ENCODE data around the gene PTPRN2. TPM values are rescaled to one million over a fixed set of nuclear protein-coding genes. Genes with fewer than 3 reads are reported as not detected.

PTPRN2 gene
- polyA plus RNA-seq, 4 donors: 7.2 to 9.2 (median 7.5) TPM

- no peak for DNase-seq (ENCODE audit: low read depth in 4 of 4, low spot score in 3 of 4)
Measured at GRCh38 chr7:158074896-158075632, 512.6 kb downstream of the PTPRN2 start.

- DNase-seq (ENCODE audit: low read depth in 4 of 4, low spot score in 3 of 4): no peak
Measured at GRCh38 chr7:158073845-158074840, 513.5 kb downstream of the PTPRN2 start.

GRCh38 chr7:158072991-158073730 lies 514.5 kb downstream of the PTPRN2 start:
- DNase-seq (ENCODE audit: low read depth in 4 of 4, low spot score in 3 of 4): no peak

- no peak for DNase-seq (ENCODE audit: low read depth in 4 of 4, low spot score in 3 of 4)
Measured at GRCh38 chr7:158070222-158070920, 517.3 kb downstream of the PTPRN2 start.

GRCh38 chr7:158068853-158069252 lies 518.8 kb downstream of the PTPRN2 start:
- DNase-seq (ENCODE audit: low read depth in 4 of 4, low spot score in 3 of 4): no peak

- no peak for DNase-seq (ENCODE audit: low read depth in 4 of 4, low spot score in 3 of 4)
Measured at GRCh38 chr7:158067931-158068482, 519.6 kb downstream of the PTPRN2 start.

GRCh38 chr7:158067219-158067930 lies 520.2 kb downstream of the PTPRN2 start:
- DNase-seq (ENCODE audit: low read depth in 4 of 4, low spot score in 3 of 4): no peak

- DNase-seq (ENCODE audit: low read depth in 4 of 4, low spot score in 3 of 4): no peak
Measured at GRCh38 chr7:158066085-158066484, 521.5 kb downstream of the PTPRN2 start.

DNA sequence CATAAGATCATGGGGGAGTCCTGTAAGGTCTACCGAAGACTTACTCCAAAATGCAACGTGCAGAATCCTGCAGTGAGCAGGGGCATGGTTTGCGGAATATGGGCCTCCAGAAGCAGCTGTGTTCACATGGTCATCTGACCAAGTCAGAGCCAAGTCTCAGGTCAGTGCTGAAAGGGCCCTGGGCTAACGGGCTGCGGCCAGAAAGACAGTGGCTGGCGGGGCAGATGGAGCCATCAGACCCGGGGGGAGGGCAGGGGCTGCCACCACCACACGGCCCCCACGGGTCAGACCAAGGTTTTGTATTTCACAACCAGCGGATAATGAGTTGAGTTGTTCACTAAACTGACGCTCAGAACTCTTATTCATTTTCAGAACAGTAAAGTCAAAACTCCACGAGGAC lies 522.3 kb downstream of the PTPRN2 start:
- no peak for DNase-seq (ENCODE audit: low read depth in 4 of 4, low spot score in 3 of 4)

DNA sequence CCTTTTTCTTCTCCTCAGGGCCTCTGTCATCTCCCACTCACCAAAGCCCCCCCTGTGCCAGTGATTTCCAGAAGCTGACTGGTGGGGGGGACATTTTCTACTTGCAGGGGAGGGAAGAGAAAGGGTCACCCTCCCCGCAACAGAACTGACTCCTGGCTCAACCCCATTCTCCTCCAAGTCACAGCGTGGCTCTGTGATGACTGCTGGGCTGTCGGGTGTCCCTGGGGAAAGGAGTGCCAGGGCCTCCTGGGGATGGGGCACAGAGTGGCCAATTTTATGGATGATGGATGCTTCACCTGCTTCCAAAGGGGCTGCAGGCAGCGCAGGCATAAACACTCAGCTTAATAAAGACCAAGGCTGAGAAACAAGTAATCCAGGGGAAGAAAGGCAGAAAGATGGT lies 523.0 kb downstream of the PTPRN2 start:
- no peak for DNase-seq (ENCODE audit: low read depth in 4 of 4, low spot score in 3 of 4)

GRCh38 chr7:158063850-158064610 lies 523.6 kb downstream of the PTPRN2 start:
- no peak for DNase-seq (ENCODE audit: low read depth in 4 of 4, low spot score in 3 of 4)

- DNase-seq (ENCODE audit: low read depth in 4 of 4, low spot score in 3 of 4): no peak
Measured at GRCh38 chr7:158062661-158063060, 525.0 kb downstream of the PTPRN2 start.

DNA sequence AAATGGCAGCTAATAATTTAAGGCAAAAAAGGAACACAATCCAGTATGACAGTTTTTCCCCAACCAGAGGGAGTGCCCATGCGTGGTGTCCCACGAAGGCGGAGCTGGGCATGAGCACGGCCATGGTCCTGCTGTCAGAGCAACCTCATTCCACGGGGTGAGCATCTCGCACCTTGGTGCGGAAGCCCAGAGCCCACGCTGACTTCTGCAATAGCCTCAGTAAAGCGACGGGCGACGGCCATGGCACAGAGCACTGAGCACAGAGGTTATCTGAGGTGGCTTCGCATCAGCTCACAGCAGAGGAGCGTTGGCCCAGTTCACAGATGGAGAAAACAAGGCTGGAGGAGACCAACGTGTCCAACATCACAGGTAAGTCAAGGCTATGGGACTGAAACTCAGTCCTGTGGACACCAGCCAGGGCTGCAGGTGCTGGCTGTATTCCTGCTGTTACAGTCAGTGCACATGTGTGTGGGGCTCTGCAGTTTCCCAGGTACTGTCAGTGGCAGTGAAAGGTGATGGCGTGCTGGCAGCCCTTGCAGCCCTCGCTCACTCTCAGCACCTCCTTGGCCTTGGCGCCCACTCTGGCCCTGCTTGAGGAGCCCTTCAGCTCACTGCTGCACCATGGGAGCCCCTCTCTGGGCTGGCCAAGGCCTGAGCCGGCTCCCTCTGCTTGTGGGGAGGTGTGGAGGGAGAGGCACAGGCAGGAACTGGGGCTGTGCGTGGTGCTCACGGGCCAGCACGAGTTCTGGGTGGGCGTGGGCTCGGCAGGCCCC lies 525.6 kb downstream of the PTPRN2 start:
- DNase-seq (ENCODE audit: low read depth in 4 of 4, low spot score in 3 of 4): no peak

- DNase-seq (ENCODE audit: low read depth in 4 of 4, low spot score in 3 of 4): peak in 1 of 4 donors; percentile 14
Measured at GRCh38 chr7:158061026-158061630, 526.5 kb downstream of the PTPRN2 start.

GRCh38 chr7:158060216-158060615 lies 527.4 kb downstream of the PTPRN2 start:
- no peak for DNase-seq (ENCODE audit: low read depth in 4 of 4, low spot score in 3 of 4)

DNA sequence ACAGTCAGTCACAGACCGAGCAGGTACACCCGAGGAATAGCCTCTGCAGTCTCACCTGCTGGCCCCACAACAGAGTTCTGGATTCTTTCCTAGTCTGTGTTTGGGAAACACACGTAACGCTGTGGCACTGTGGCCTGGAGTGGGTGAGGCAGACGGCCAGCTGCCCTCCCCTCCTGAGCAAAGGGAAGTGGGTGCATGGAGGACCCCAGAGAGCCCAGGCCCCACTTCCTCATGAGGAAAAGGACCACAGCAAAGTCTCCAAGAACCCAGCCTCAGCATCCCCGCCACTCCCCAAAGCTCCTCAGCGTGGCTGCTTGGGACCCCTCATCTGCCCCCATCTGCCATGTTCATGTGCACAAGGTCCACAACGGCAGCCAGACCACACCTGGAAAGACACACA lies 530.2 kb downstream of the PTPRN2 start:
- no peak for DNase-seq (ENCODE audit: low read depth in 4 of 4, low spot score in 3 of 4)

DNA sequence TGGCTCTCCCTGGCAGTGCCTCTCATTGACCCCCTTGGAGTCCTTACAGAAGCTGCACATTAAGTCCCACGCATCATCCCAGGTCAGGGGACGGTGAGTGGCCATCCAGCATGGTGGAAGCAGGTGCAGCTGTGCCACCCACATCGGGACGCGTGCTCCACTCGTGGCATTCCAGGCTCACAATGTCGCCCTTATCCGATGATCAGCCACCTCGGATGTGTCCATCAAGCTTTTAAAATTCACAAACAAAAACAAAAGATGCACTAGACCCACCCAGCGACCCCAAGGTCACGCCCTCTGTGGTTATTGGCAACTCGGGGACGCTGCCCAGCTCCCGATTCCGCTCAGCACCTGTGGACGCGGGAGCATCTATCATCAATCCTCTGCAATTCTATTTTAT lies 530.9 kb downstream of the PTPRN2 start:
- no peak for DNase-seq (ENCODE audit: low read depth in 4 of 4, low spot score in 3 of 4)

All from left renal pelvis (tissue), 4 donors.